WTC11 (cell line): ENCODE measurements around the gene CSTPP1.

Source experiments
- AFF4 ChIP-seq: sonication (generic); formaldehyde crosslinking; IDR thresholded peaks from 2 replicates; pipeline ENCODE4 v1.8.1; 2023; ENCODE audit warnings: mild to moderate bottlenecking, missing genetic modification reagents, borderline replicate concordance
- ATF2 ChIP-seq: sonication (generic); formaldehyde crosslinking; IDR thresholded peaks from 2 replicates; pipeline ENCODE4 v1.8.1; 2022; ENCODE audit warnings: low read depth, missing genetic modification reagents, borderline replicate concordance
- ATF3 ChIP-seq: sonication (generic); formaldehyde crosslinking; conservative IDR thresholded peaks from 2 replicates; pipeline ENCODE4 v1.8.1; 2022; ENCODE audit warnings: mild to moderate bottlenecking, missing genetic modification reagents
- FOXJ3 ChIP-seq: sonication (generic); formaldehyde crosslinking; IDR thresholded peaks from 2 replicates; pipeline ENCODE4 v1.9.0; 2021; ENCODE audit warnings: missing genetic modification reagents, mild to moderate bottlenecking, borderline replicate concordance
- MLX ChIP-seq: sonication (generic); formaldehyde crosslinking; IDR thresholded peaks from 2 replicates; pipeline ENCODE4 v1.8.1; 2023; ENCODE audit warnings: mild to moderate bottlenecking, missing genetic modification reagents, moderate library complexity
- SP1 ChIP-seq: sonication (generic); formaldehyde crosslinking; conservative IDR thresholded peaks from 2 replicates; pipeline ENCODE4 v1.8.1; 2022; ENCODE audit warnings: missing genetic modification reagents
- TF ChIP-seq, protein P1 (sequence below): sonication (generic); formaldehyde crosslinking; IDR thresholded peaks from 2 replicates; pipeline ENCODE4 v1.8.0; 2023; ENCODE audit warnings: missing genetic modification reagents
- TF ChIP-seq, protein P2 (sequence below): fragments of 200-600 bp; IDR thresholded peaks from 2 replicates; pipeline ENCODE4 v1.8.0; 2022; ENCODE audit warnings: antibody characterized with exemption

DNA sequence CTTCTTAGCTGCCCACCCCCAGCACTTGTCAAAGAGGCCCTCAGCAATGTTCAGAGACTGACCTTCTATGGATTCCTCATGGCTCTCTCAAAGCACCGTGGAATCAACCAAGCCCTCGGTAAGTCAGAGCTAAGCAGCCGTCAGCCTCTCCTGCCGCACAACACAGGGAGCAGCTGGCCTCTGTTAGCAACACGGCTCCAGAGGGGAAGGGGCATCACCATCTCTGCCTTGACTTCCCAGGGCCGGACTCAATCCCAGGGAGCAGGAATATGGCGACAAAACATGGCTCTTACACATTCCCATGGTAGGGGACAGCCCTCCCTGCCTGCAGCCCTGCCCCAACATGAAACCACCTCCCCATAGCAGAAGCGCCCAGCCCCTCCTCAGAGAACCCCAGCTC, 221.2 kb downstream of the CSTPP1 start:
- TF ChIP-seq, protein P1, sequence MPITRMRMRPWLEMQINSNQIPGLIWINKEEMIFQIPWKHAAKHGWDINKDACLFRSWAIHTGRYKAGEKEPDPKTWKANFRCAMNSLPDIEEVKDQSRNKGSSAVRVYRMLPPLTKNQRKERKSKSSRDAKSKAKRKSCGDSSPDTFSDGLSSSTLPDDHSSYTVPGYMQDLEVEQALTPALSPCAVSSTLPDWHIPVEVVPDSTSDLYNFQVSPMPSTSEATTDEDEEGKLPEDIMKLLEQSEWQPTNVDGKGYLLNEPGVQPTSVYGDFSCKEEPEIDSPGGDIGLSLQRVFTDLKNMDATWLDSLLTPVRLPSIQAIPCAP (CRISPR knock-in tag) = no peak
- TF ChIP-seq, protein P2, sequence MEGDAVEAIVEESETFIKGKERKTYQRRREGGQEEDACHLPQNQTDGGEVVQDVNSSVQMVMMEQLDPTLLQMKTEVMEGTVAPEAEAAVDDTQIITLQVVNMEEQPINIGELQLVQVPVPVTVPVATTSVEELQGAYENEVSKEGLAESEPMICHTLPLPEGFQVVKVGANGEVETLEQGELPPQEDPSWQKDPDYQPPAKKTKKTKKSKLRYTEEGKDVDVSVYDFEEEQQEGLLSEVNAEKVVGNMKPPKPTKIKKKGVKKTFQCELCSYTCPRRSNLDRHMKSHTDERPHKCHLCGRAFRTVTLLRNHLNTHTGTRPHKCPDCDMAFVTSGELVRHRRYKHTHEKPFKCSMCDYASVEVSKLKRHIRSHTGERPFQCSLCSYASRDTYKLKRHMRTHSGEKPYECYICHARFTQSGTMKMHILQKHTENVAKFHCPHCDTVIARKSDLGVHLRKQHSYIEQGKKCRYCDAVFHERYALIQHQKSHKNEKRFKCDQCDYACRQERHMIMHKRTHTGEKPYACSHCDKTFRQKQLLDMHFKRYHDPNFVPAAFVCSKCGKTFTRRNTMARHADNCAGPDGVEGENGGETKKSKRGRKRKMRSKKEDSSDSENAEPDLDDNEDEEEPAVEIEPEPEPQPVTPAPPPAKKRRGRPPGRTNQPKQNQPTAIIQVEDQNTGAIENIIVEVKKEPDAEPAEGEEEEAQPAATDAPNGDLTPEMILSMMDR = no peak
- no peak for TF ChIP-seq ATF2 (CRISPR knock-in tag)
- no peak for TF ChIP-seq AFF4
- no peak for TF ChIP-seq SP1 (CRISPR knock-in tag)
- TF ChIP-seq FOXJ3 (CRISPR knock-in tag) = no peak
- no peak for TF ChIP-seq ATF3 (CRISPR knock-in tag)
- no peak for TF ChIP-seq MLX (CRISPR knock-in tag)
